Activated CD4-positive, alpha-beta T cell treated with anti-CD3 and anti-CD28 coated beads, Interleukin-2, Interleukin-6, amounts not matched to agents 100 ng/mL and 50 ng/mL, durations not matched to agents 16 hours and 8 hours (primary cell): ENCODE measurements around the gene TAF7L.
"Not testable (repeated sequence)": the region's sequence is repeated elsewhere in the genome, so short reads cannot be mapped to it uniquely, and the experiment has no call there.

ENCODE experiments used
- DNase-seq: peaks from one replicate; pipeline ENCODE4 v3.0.0-alpha.2; 2020

The TAF7L gene, protein sequence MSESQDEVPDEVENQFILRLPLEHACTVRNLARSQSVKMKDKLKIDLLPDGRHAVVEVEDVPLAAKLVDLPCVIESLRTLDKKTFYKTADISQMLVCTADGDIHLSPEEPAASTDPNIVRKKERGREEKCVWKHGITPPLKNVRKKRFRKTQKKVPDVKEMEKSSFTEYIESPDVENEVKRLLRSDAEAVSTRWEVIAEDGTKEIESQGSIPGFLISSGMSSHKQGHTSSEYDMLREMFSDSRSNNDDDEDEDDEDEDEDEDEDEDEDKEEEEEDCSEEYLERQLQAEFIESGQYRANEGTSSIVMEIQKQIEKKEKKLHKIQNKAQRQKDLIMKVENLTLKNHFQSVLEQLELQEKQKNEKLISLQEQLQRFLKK

GRCh38 chrX:101290957-101291603 is at the start of gene TAF7L:
Gene TAF7L (minus strand): TSS chrX:101291334. CDS start chrX:101287543, 3,791 bp downstream.
- DNase-seq = no peak

- no peak for DNase-seq
These were observed 46.7 kb upstream of the TAF7L start for GRCh38 chrX:101337776-101338271.

DNA sequence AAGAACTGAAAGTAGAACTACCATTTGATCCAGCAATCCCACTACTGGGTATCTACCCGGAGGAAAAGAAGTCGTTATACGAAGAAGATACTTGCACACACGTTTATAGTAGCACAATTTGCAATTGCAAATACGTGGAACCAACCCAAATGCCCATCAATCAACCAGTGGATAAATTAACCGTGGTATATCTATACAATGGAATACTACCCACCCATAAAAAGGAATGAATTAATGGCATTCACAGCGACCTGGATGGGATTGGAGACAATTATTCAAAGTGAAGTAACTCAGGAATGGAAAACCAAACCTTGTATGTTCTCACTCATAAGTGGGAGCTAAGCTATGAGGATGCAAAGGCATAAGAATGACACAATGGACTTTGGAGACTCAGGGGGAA is 43.2 kb upstream of the TAF7L start:
- DNase-seq = not testable (repeated sequence)

- not testable (repeated sequence) for DNase-seq
These were observed 35.5 kb upstream of the TAF7L start for GRCh38 chrX:101326600-101326999.

GRCh38 chrX:101303790-101304189 is 12.7 kb upstream of the TAF7L start:
- no peak for DNase-seq

GRCh38 chrX:101295603-101296002 is 4.5 kb upstream of the TAF7L start:
- not testable (repeated sequence) for DNase-seq

DNA sequence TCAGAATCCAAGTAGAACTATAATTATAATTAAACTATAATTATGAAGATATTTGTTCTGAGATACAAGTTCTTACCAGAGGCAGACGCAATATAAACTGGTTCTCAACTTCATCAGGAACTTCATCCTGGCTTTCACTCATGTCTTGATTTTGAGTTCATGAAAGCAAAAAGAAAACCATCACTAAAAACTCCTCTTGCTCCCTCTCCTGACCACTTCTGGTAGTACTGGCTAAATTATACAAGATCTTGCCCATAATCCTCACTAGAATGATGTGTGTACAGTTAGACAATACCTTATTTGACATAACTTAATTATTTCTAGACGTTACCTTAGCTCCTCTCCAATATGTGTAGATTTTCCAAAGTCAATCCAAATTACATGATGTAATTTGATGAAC is 3.7 kb downstream of the TAF7L start:
- DNase-seq = peak; percentile 51

DNA sequence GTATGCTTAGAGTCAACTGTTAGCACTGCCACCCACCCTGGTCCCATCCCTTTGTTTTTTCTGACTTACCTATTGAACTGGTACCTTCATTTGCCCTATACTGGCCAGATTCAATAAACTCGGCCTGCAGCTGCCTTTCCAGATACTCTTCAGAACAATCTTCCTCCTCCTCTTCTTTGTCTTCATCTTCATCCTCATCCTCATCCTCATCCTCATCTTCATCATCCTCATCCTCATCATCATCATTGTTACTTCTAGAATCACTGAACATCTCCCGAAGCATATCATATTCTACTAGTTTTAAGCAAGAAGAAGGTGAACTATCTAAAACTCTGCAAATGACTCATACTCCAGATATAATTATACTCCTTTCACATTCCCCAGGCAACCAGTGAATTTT is 14.9 kb downstream of the TAF7L start:
- no peak for DNase-seq

DNA sequence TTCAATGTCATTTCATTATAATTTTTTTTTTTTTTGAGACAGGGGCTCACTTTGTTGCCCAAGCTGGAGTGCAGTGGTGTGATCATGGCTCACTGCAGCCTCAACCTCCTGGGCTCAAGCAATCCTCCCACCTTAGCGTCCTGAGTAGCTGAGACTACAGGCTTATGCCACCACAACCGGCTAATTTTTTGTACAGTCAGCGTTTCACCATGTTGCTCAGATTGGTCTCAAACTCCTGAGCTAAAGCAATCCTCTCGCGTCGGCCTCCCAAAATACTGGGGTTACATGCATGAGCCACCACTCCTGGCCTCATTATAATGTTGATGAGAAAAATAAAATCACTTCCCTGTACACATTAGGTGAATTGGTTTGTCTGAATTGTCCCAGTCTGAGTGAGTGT is 16.9 kb downstream of the TAF7L start:
- no peak for DNase-seq

GRCh38 chrX:101265869-101266428 is 25.2 kb downstream of the TAF7L start:
- DNase-seq = no peak

DNA sequence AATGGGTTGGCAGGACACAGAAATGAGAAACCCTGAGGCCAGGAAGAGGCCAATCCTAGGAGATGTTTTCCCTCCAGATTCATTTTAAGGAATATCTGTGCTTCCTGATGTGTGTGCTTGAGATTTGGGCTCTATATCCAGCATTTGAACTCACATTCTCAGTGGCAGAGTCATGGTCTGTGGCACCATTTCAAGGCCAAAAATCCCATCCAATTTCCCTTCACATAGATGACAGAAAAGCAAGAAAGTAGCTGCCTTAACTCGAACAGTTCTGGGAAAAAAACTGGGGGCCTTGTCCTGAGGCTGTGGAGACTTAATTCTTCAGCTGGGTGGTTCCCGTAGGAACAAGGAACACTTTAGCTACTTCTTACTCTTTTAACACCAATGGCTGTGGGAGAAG is 27.4 kb downstream of the TAF7L start:
- DNase-seq = no peak

- no peak for DNase-seq
These were observed 28.5 kb downstream of the TAF7L start for GRCh38 chrX:101262590-101262989.

DNA sequence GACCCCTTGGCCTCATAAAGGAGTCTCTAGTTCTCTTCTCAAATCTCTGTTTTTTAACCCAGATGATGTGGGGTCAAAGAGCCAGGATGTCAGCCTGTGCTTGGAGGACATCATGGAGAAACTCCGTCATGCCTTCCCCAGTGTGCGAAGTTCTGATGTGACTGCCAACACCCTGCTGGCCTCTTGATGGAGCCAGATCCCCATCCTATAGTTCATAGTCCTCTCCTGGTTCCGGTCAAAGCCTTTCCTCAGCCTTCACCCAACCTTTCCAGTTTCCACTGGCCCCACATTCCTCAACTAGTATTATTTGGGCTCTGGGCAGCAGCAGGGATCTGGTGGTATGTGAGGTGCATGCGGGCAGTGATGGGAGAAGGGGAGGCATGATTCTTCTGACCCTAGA is 30.7 kb downstream of the TAF7L start:
- no peak for DNase-seq

DNA sequence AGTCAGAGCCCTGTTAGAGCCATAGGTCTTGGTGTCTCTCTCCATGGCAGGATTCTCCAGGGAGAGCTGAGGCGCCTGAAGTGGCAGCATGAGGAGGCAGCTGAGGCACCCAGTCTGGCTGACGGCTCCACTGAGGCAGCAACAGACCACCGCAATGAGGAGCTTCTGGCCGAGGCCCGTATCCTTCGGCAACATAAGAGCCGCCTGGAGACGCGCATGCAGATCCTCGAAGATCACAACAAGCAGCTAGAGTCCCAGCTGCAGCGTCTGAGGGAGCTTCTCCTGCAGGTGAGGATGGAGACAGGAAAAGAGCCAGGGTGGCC is 32.9 kb downstream of the TAF7L start:
- DNase-seq = no peak

DNA sequence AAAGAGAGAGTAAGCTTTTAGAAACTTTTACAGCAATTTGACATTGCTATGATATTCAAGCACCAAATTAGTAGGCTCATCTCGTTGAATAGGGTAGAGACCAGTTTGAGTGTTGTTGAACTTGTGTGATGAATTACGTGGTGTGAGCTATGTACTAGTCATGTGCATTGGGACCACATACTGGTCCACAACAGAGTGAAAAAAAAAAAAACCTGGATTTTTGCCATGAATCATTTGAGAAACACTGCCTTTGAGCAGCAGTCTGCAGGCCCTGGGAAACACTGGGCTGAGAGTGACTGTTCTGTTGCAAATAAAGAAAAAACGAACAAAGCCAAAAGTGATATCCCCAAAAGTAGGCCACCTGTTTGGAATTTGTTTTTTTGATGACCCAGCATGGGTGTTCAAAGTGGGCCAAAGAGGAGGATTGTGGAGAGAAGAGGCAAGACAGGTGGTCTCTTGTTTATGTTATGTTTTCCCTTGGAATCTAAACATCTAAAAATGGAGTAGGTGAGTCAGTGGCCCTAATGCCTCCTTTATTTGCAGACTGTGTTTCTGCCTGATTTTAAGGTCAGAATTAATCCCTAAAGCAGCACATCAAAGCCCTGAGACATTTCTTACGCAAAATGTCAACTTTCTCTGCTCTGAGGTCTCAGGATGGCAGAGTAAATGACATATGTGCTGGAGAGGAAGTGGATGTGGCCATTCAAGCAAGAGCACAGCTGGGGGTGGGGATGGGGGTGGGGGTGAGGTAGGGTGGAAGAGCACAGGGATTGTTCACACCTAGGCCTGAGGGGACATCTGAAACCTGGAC is 33.5 kb downstream of the TAF7L start:
- DNase-seq = no peak

- no peak for DNase-seq
These were observed 38.5 kb downstream of the TAF7L start for GRCh38 chrX:101252634-101253033.

DNA sequence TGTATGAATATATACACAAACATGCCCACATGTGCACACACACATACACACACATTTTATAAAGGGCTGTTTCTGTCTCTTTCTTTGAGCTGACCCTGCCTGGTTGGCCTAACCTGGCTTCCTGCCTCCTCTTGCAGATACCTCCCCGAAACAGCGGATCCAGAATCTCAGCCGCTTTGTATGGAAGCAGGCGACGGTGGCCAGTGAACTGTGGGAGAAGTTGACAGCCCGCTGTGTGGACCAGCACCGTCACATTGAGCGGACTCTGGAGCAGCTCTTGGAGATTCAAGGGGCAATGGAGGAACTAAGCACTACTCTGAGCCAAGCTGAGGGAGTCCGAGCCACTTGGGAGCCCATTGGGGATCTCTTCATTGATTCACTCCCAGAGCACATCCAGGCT is 49.6 kb downstream of the TAF7L start:
- DNase-seq = no peak

DNA sequence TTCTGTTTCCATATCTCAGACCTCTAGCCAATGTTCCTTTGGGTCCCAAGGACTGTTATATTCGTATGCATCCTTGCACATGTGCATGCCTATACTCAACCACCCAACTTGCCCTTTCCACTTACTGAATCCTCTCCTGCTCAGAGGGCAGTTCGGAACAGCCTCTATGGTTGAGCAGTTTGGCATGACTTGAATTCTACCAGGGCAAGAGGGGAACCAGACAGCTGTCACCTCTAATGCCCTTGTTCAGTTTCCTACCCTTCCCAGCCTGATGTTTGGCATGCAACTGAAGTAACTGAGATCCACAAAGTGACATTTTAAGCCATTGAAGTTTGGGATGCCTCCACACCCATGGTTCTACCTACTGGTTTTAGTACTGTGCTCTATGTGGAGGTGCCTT is 54.1 kb downstream of the TAF7L start:
- no peak for DNase-seq

- no peak for DNase-seq
These were observed 58.8 kb downstream of the TAF7L start for GRCh38 chrX:101232316-101232715.

DNA sequence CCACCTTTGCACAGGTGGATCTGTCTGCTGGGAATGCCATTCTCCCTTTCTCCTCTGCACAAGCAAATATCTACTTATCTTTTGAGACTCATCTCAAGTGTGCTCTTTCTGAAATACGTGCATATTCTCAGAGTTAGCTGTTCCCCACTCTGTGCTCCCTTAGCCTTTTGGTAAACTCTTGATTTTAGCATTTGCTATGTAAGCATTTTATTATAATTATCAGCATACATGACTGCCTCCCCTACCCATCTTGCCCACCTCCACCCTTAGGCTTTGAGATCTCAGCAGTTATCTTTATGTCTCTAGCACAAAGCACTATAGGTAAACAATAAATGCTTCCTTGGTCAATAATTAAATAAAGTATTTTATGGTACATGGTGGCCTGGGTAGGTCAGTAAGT is 60.1 kb downstream of the TAF7L start:
- DNase-seq = no peak

- no peak for DNase-seq
These were observed 60.5 kb downstream of the TAF7L start for GRCh38 chrX:101230636-101231035.

- no peak for DNase-seq
These were observed 62.0 kb downstream of the TAF7L start for GRCh38 chrX:101229170-101229569.

DNA sequence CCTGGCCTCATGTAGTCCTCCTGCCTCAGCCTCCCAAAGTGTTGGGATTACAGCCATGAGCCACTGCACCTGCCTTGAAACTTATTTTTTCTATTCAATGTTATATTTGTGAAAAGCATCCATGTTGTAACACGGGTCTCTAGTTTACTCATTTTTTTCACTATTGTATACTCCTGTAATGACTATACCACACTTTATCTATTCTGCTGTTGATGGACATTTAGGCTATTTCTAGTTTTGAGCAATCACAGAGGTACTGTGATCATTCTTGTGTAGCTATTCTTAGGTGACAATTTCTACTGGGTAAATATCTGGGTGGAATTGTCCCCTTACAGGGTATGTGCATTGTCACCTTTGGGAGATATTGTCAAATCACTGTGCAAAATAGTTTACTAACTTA is 67.9 kb downstream of the TAF7L start:
- peak; percentile 16 for DNase-seq
